DOHH2 (cell line): ENCODE results near the gene ALOX12B.

ENCODE experiments used
- H3F3A ChIP-seq: fragments of 200-600 bp; sonication (generic), shearing (Covaris generic); 2 replicates; pipeline ENCODE4 v1.6.0; 2016; ENCODE audit warnings: antibody characterized with exemption, mild to moderate bottlenecking; ENCODE audit not compliant: control insufficient read depth, insufficient read depth
- H3K27ac ChIP-seq: fragments of 200-600 bp; sonication (generic); 2 replicates; pipeline ENCODE4 v1.5.1; 2014; ENCODE audit warnings: low read depth, mild to moderate bottlenecking, low read length, moderate library complexity
- H3K27me3 ChIP-seq: fragments of 200-600 bp; sonication (generic); 2 replicates; pipeline ENCODE4 v1.6.1; 2014; ENCODE audit warnings: mild to moderate bottlenecking, low read length, mixed read lengths; ENCODE audit not compliant: control insufficient read depth
- H3K36me3 ChIP-seq: fragments of 200-600 bp; sonication (generic); 2 replicates; pipeline ENCODE4 v1.6.1; 2014; ENCODE audit warnings: mild to moderate bottlenecking, low read length, moderate library complexity, mixed read lengths; ENCODE audit not compliant: control insufficient read depth
- H3K4me1 ChIP-seq: fragments of 200-600 bp; sonication (generic); 2 replicates; pipeline ENCODE4 v1.6.1; 2014; ENCODE audit warnings: mild to moderate bottlenecking, low read length, mixed read lengths; ENCODE audit not compliant: control insufficient read depth
- H3K4me2 ChIP-seq: fragments of 200-600 bp; sonication (generic); 2 replicates; pipeline ENCODE4 v1.6.0; 2014; ENCODE audit warnings: mild to moderate bottlenecking, low read length, moderate library complexity
- H3K4me3 ChIP-seq: fragments of 200-600 bp; sonication (generic); 2 replicates; pipeline ENCODE4 v1.5.1; 2014; ENCODE audit warnings: mild to moderate bottlenecking, low read length, mixed read lengths
- H3K79me2 ChIP-seq: fragments of 200-600 bp; sonication (generic); 2 replicates; pipeline ENCODE4 v1.6.1; 2014; ENCODE audit warnings: mild to moderate bottlenecking, low read length, mixed read lengths; ENCODE audit not compliant: control insufficient read depth
- H3K9me2 ChIP-seq: fragments of 200-600 bp; sonication (generic); replicated peaks from 2 replicates; pipeline ENCODE4 v1.6.1; 2014; ENCODE audit warnings: mild to moderate bottlenecking, low read length, mixed read lengths; ENCODE audit not compliant: control insufficient read depth
- H3K9me3 ChIP-seq: fragments of 200-600 bp; sonication (generic); 2 replicates; pipeline ENCODE4 v1.6.1; 2014; ENCODE audit warnings: antibody characterized with exemption, low read length, mixed read lengths; ENCODE audit not compliant: control insufficient read depth, insufficient read depth
- H4K20me1 ChIP-seq: fragments of 200-600 bp; sonication (generic); 2 replicates; pipeline ENCODE4 v1.6.0; 2014; ENCODE audit warnings: low read depth, mild to moderate bottlenecking, antibody characterized with exemption, low read length, moderate library complexity; ENCODE audit not compliant: control insufficient read depth, insufficient read depth
- CTCF ChIP-seq: fragments of 200-600 bp; sonication (generic); IDR thresholded peaks from one replicate; pipeline ENCODE4 v1.5.1; 2014; ENCODE audit warnings: antibody characterized with exemption, mild to moderate bottlenecking, low read depth, low read length; ENCODE audit not compliant: poor library complexity, severe bottlenecking
- EZH2phosphoT487 ChIP-seq: fragments of 200-600 bp; sonication (generic); IDR thresholded peaks from 2 replicates; pipeline ENCODE4 v1.6.1; 2017; ENCODE audit warnings: borderline replicate concordance, mild to moderate bottlenecking, antibody characterized with exemption, low read length, moderate library complexity, mixed read lengths

The ALOX12B gene

GRCh38 chr17:8059131-8059530 is 28.4 kb downstream of the ALOX12B start:
- Histone ChIP-seq H3K27me3 (peaks cover 45% of the 10 kb centered on the region), H3K79me2 (no peaks in the 10 kb centered on the region), H3K4me3 (no peak overlapping the region), H3K36me3 (no peaks in the 10 kb centered on the region), H3K9me3 (no peaks in the 10 kb centered on the region), H4K20me1 (no peaks in the 10 kb centered on the region), H3K4me2 (no peak overlapping the region), H3K4me1 (peaks cover 44% of the 10 kb centered on the region), H3K27ac (no peak overlapping the region), H3K9me2 (no peaks in the 10 kb centered on the region), H3F3A (no peaks in the 10 kb centered on the region)
- no peak for TF ChIP-seq EZH2phosphoT487
- TF ChIP-seq CTCF: no peak

- H4K20me1 ChIP-seq: no peaks in the 10 kb centered on the region
- peaks cover 34% of the 10 kb centered on the region for H3K27me3 ChIP-seq
- H3F3A ChIP-seq: no peaks in the 10 kb centered on the region
- H3K9me2 ChIP-seq: no peaks in the 10 kb centered on the region
- no peak for TF ChIP-seq EZH2phosphoT487
- TF ChIP-seq CTCF: peak; percentile 69
- peak overlapping the region; percentile 49 for H3K4me2 ChIP-seq
- no peak overlapping the region for H3K27ac ChIP-seq
- peaks cover 44% of the 10 kb centered on the region for H3K4me1 ChIP-seq
- H3K4me3 ChIP-seq: peak overlapping the region; percentile 8; the same call in 1 of the 2 replicates
- no peaks in the 10 kb centered on the region for H3K9me3 ChIP-seq
- H3K36me3 ChIP-seq: no peaks in the 10 kb centered on the region
- no peaks in the 10 kb centered on the region for H3K79me2 ChIP-seq
Measured at GRCh38 chr17:8057691-8058114, 29.8 kb downstream of the ALOX12B start.

- Histone ChIP-seq H3K4me2 (peak overlapping the region; percentile 49), H3K79me2 (no peaks in the 10 kb centered on the region), H3K4me1 (peaks cover 44% of the 10 kb centered on the region), H3K27me3 (peaks cover 28% of the 10 kb centered on the region), H3K36me3 (no peaks in the 10 kb centered on the region), H3K9me3 (no peaks in the 10 kb centered on the region), H3K4me3 (peak overlapping the region; percentile 8), H4K20me1 (no peaks in the 10 kb centered on the region), H3F3A (no peaks in the 10 kb centered on the region), H3K27ac (no peak overlapping the region), H3K9me2 (no peaks in the 10 kb centered on the region)
- TF ChIP-seq EZH2phosphoT487 (no peak), CTCF (no peak)
Measured at GRCh38 chr17:8056976-8057625, 30.4 kb downstream of the ALOX12B start.
